Choroid plexus epithelial cell (primary cell): ENCODE data around the gene ADGRB3.

Source experiments
- DNase-seq: peaks from one replicate; pipeline ENCODE4 v3.0.0-alpha.2; 2010; ENCODE audit warnings: low read depth
- H3K4me3 ChIP-seq: 2 replicates; pipeline ENCODE4 v1.5.1; 2011; ENCODE audit warnings: low read depth, mild to moderate bottlenecking, control low read depth, low read length, moderate library complexity
- CTCF ChIP-seq: conservative IDR thresholded peaks from 2 replicates; pipeline ENCODE4 v1.5.1; 2011; ENCODE audit warnings: low read depth, mild to moderate bottlenecking, control low read depth, inconsistent platforms, low read length, moderate library complexity

ADGRB3 gene

GRCh38 chr6:68634726-68635411 lies at the start of gene ADGRB3:
ADGRB3 (plus strand) TSS chr6:68635282; CDS start chr6:68638676, 3,394 bp downstream.
- H3K4me3 ChIP-seq: peak within 1 kb of the TSS; percentile 66
- peak; percentile 70 for DNase-seq
- TF ChIP-seq CTCF: peak; percentile 10

DNA sequence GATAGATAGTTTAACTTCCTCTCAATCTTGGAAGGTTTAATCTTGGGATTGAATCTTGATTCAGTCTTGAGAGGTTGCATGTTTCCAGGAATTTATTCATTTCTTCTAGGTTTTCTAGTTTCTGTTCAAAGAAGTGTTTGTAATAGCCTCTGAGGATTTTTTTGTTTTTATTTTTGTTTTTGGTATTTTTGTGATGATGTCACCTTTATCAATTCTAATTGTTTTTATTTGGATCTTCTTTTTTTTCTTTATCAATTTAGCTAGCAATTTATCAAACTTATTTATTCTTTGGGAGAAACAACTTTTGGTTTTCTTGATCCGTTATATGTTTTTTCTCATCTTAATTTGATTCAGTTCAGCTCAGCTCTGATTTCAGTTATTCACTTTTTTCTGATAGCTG lies 41.5 kb upstream of the ADGRB3 start:
- TF ChIP-seq CTCF: no peak
- DNase-seq: no peak
- H3K4me3 ChIP-seq: no peak overlapping the region

DNA sequence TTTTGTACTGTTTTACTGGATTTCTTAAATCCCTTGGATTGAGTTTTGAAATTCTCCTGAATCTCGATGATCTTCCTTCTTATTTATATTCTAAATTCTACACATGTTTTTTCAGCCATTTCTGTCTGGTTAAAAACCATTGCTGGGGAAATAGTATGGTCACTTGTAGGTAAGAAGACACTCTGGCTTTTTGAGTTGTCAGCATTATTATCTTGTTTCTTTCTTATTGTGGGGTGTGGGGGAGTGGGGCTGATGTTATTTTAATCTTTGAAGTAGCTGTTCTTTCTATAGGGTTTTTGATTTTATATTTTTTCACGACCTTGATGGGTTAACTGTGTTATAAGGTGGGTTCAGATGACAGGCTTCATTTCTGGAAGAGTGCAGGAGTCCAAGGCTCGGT lies 37.4 kb upstream of the ADGRB3 start:
- no peak for DNase-seq
- H3K4me3 ChIP-seq: no peak overlapping the region
- no peak for TF ChIP-seq CTCF

DNA sequence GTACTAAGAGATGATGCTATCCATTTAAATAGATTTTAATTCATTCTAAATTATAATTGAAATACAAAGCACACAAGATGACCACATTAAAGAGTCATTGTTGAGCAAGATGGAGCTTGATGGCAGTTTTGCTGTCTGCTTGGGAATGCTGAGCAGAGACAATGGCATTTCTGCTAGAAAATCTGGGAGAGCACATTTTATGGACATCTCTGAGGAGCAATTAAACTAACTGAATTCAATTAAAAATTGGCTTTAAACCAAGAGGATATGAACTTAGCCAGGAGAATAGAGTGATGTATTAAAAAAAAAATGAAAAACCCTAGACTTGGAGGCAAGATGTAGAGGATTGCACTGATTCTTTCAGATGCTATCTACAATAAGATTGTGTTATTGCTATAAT lies 19.1 kb upstream of the ADGRB3 start:
- DNase-seq: no peak
- no peak for TF ChIP-seq CTCF
- H3K4me3 ChIP-seq: no peak overlapping the region

DNA sequence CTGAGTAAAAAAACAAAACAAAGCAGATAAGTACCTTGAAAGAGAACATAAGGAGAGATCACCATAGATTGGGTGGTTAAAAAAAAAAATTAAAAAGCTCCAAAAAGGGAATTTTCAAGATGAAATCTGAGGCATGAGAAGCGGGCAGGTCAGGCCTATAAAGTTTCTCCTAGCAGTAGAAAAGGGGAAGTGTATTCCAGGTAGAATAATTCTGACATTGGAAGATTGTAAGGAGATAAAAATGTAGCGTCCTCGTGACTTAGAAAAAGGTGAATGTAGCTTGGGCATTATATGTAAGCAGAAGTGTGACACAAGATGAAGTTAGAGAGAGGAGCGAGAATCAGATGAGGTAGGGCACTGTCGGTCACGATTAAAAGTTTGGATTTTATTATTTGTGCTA lies 9.1 kb upstream of the ADGRB3 start:
- no peak overlapping the region for H3K4me3 ChIP-seq
- no peak for TF ChIP-seq CTCF
- no peak for DNase-seq

DNA sequence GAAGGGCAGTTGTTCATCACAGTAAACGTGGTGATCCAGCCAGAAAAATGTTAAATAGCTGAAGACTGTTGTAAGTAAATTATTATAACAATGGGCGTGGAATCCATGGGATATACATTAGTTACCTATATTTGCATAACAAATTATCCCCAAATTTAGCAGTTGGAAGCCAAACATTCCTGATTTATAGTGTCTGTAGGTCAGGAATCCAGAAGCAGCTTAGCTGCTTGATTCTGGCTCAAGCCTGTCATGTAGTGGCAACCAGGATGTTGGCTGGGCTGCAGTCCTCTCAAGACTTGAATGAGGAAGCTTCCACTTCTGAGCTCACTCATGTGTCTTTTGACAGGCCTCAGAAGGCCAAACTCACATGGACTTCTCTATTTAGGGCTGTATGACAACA lies 6.9 kb upstream of the ADGRB3 start:
- TF ChIP-seq CTCF: no peak
- H3K4me3 ChIP-seq: no peak overlapping the region
- DNase-seq: no peak

DNA sequence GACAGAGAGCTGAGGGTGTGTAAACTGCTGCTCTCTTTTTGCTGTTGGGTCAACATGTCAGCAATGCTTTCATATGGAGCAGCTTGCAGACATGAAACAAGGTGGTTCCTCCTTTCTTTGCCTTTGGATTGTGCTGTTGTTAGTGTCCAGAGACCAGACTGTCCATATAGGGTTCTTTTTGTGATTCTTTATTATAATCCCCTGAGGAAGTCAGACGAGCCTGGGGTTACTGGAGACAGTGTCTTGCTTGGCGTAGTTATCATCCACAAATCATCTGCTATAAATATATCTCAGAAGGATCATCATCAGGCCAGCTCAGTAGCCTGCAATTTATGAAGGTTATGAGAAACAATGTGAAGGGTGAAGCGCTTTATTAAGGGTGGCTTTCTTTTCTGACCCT lies 2.3 kb upstream of the ADGRB3 start:
- no peak for DNase-seq
- no peak overlapping the region for H3K4me3 ChIP-seq
- TF ChIP-seq CTCF: no peak
